GM21515 (cell line): ENCODE data around the gene ZNF408.

ENCODE experiments used
- ATAC-seq: cut with Tn5 transposase; IDR thresholded peaks from one replicate; pipeline ENCODE4 v1.9.1; 2021; ENCODE audit not compliant: unreplicated experiment

The ZNF408 gene

GRCh38 chr11:46675949-46676348 lies 24.9 kb upstream of the ZNF408 start:
- no peak for ATAC-seq

GRCh38 chr11:46676436-46677158 lies 24.2 kb upstream of the ZNF408 start:
- no peak for ATAC-seq

- no peak for ATAC-seq
These were observed 23.7 kb upstream of the ZNF408 start for GRCh38 chr11:46677169-46677568.

- no peak for ATAC-seq
These were observed 22.7 kb upstream of the ZNF408 start for GRCh38 chr11:46677991-46678740.

GRCh38 chr11:46678741-46679130 lies 22.1 kb upstream of the ZNF408 start:
- no peak for ATAC-seq

GRCh38 chr11:46679241-46680163 lies 21.3 kb upstream of the ZNF408 start:
- no peak for ATAC-seq

GRCh38 chr11:46680164-46680760 lies 20.6 kb upstream of the ZNF408 start:
- no peak for ATAC-seq

- no peak for ATAC-seq
These were observed 20.0 kb upstream of the ZNF408 start for GRCh38 chr11:46680815-46681214.

- no peak for ATAC-seq
These were observed 19.0 kb upstream of the ZNF408 start for GRCh38 chr11:46681814-46682213.

- ATAC-seq, result no peak
These were observed 17.8 kb upstream of the ZNF408 start for GRCh38 chr11:46682773-46683752.

GRCh38 chr11:46684367-46684766 lies 16.5 kb upstream of the ZNF408 start:
- no peak for ATAC-seq

- no peak for ATAC-seq
These were observed 13.7 kb upstream of the ZNF408 start for GRCh38 chr11:46686886-46687795.

GRCh38 chr11:46690702-46691101 lies 10.1 kb upstream of the ZNF408 start:
- no peak for ATAC-seq

GRCh38 chr11:46692450-46692849 lies 8.4 kb upstream of the ZNF408 start:
- no peak for ATAC-seq

GRCh38 chr11:46693597-46694012 lies 7.2 kb upstream of the ZNF408 start:
- no peak for ATAC-seq

GRCh38 chr11:46694072-46694471 lies 6.8 kb upstream of the ZNF408 start:
- no peak for ATAC-seq

GRCh38 chr11:46694607-46695006 lies 6.2 kb upstream of the ZNF408 start:
- no peak for ATAC-seq

GRCh38 chr11:46695345-46696211 lies 5.3 kb upstream of the ZNF408 start:
- no peak for ATAC-seq
